AG04449 (cell line): Measurements from ENCODE around the gene C2orf76.

Experiments
- CTCF ChIA-PET: fragments of 350-600 bp; formaldehyde crosslinking; extraction: SDS; loops from one replicate; lab custom pipeline; 2021; ENCODE audit warnings: antibody characterized with exemption; lab: Yijun Ruan, JAX
- POLR2A ChIA-PET: fragments of 400-600, 350-600 bp; formaldehyde crosslinking; extraction: SDS; loops from one replicate; lab custom pipeline; 2020; ENCODE audit warnings: antibody characterized with exemption, inconsistent platforms; lab: Yijun Ruan, JAX
- DNase-seq: peaks from one replicate; pipeline ENCODE4 v3.0.0-alpha.2; 2010; ENCODE audit warnings: low read depth, low spot score
- H3K4me3 ChIP-seq: 2 replicates; pipeline ENCODE4 v1.5.1; 2011; ENCODE audit warnings: low read depth, mild to moderate bottlenecking, control low read depth, low read length
- CTCF ChIP-seq: IDR thresholded peaks from one replicate; pipeline ENCODE4 v1.5.1; 2011; ENCODE audit warnings: mild to moderate bottlenecking, moderate library complexity, low read length, control low read depth, inconsistent platforms; ENCODE audit not compliant: insufficient read depth; ENCODE audit errors: missing control alignments

C2orf76 gene

GRCh38 chr2:119311371-119311770 lies 55.3 kb downstream of the C2orf76 start:
- POLR2A ChIA-PET, result no interaction called here
- CTCF ChIA-PET, result interaction anchor here (1.4 to 3.4 kb wide), 3 partner anchors 21 to 430 kb away, joined by 4 to 18 read pairs (median 7); no protein-coding TSS in a partner anchor
- no peak for DNase-seq
- TF ChIP-seq CTCF, result no peak
- no peak overlapping the region for H3K4me3 ChIP-seq

- DNase-seq, result no peak
- H3K4me3 ChIP-seq, result no peak overlapping the region
- TF ChIP-seq CTCF, result no peak
- CTCF ChIA-PET, result interaction anchor here (0.9 to 3.4 kb wide), 4 partner anchors 10 to 427 kb away, joined by 4 to 18 read pairs (median 6); no protein-coding TSS in a partner anchor
- POLR2A ChIA-PET, result no interaction called here
Measured at GRCh38 chr2:119308793-119309330, 57.8 kb downstream of the C2orf76 start.

GRCh38 chr2:119307419-119308140 lies 59.1 kb downstream of the C2orf76 start:
- no peak for TF ChIP-seq CTCF
- ChIA-PET POLR2A (no interaction called here), CTCF (no interaction called here)
- no peak overlapping the region for H3K4me3 ChIP-seq
- no peak for DNase-seq

- no peak for TF ChIP-seq CTCF
- ChIA-PET CTCF (interaction anchor here (7.7 kb wide), 1 partner anchor 16 kb away, joined by 62 read pairs; no protein-coding TSS in a partner anchor), POLR2A (no interaction called here)
Measured at GRCh38 chr2:119306196-119306590, 60.4 kb downstream of the C2orf76 start.

GRCh38 chr2:119305497-119306195 lies 61.0 kb downstream of the C2orf76 start:
- TF ChIP-seq CTCF, result no peak
- DNase-seq, result no peak
- POLR2A ChIA-PET, result no interaction called here
- CTCF ChIA-PET, result interaction anchor here (7.7 kb wide), 1 partner anchor 15 kb away, joined by 62 read pairs; no protein-coding TSS in a partner anchor
- no peak overlapping the region for H3K4me3 ChIP-seq

More at GRCh38 chr2:119306196-119306590, 60.4 kb downstream of the C2orf76 start:
- DNase-seq, result no peak
- no peak overlapping the region for H3K4me3 ChIP-seq

GRCh38 chr2:119304847-119305246 lies 61.8 kb downstream of the C2orf76 start:
- ChIA-PET CTCF (interaction anchor here (7.7 kb wide), 1 partner anchor 15 kb away, joined by 62 read pairs; no protein-coding TSS in a partner anchor), POLR2A (no interaction called here)
- no peak overlapping the region for H3K4me3 ChIP-seq
- DNase-seq, result no peak
- no peak for TF ChIP-seq CTCF
